Stimulated activated CD4-positive, alpha-beta T cell treated with anti-CD3 and anti-CD28 coated beads, Interleukin-4, amount 100 ng/mL, for 48 hours (primary cell): ENCODE results near the gene LCE7A.

Experiments used
- DNase-seq, 2 donors: peaks; one replicate each; pipeline ENCODE4 v3.0.0-alpha.2; 2020; ENCODE audit warnings: low read depth in 2 of 2

The LCE7A gene

DNA sequence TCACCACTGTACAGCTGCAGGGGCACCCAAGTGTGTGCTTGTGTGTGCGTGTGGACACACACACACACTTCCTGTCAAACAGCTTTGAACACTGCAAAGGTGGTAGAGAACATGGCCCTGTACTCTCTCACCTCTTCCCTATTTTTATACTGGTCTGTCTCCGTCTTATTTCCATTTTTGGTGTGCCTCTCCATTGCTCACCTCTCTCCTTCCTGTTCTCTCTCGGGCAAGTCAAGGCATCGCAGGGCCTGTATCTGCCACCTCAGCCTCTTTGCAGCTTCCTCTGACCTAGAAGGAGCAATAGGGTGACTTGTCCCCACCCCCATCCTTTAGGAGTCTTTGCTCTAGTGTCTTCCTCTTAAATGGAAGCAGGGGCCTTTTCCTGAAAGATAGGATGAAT lies 20.5 kb downstream of the LCE7A start:
- no peak for DNase-seq

DNA sequence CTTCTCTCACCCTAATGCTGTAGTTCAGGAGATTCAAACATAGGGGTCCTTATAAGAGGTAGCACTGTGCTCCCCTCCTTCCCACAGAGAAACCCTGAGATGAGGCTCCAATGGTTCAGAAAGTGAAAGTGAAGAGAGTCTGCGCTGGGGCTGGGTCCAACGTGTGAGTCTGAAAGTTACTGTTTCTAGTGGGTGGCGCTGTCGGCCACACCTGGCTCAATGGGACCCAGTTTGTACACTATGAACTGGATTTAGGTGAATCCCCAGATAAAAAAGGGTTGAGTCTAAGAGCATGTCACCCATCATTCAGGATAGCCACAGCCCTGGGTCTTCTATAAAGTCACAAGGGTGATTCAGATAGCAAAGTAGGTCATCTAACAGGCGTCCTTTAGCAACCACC lies 21.1 kb downstream of the LCE7A start:
- no peak for DNase-seq

DNA sequence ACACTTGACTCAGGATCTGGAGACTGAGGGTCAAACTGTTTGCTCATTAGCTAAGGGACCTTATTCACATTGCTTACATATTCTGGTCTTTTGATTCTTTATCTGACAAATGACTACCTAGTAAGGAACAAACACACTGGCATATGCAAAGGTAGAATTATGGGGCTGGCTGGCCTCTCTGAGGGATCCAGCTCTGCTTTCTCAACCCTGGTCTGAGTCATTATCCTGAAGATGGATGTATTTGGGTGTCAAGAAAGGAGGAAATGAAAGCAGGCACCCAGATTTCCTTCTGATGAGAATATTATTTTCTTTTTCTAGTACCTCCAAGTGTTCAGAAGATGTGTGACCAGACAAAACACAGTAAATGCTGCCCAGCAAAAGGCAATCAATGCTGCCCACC lies 24.3 kb downstream of the LCE7A start:
- DNase-seq = no peak

DNA sequence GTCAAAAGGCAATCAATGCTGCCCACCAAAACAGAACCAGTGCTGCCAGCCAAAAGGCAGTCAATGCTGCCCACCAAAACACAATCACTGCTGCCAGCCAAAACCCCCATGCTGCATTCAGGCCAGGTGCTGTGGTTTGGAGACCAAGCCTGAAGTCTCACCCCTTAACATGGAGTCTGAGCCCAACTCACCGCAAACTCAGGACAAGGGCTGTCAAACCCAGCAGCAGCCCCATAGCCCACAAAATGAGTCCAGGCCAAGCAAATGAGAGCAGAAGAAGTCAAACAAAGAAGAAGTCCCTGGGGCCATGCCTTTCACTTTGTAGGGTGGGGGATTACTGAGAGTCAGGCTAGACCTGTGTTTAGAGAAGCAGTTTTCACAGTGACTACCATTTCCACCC lies 24.7 kb downstream of the LCE7A start:
- DNase-seq = no peak

DNA sequence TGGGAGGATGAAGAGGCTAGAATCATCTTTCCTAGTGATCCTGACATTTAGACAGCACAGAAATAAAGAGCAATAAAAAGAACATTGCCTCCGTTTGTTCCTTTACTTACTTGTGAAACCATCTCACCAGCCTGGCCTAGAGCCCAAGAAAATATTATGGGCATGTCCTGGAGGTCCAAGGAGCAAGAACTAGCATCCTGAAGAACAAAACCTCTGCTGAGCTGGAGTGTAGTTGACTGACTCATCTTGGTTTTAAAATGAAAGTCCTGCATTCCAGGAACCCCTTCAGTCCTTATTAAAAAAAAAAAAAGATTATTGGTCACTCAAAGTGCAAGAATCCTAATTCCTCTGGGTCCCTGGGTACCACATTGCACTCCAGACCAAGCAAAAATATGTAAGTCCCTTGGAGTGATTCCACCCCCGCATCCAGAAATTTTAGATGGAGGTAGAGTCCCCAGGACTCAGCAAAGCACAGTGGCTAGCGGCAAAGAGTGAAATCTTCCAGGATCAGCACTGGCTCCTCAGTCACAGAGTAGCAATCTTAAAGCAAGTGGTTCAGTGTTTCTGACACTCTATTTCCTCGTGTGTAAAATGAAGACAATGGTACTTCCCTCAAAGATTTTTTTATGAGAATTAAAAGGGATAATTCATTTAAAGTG lies 25.3 kb downstream of the LCE7A start:
- DNase-seq = no peak

DNA sequence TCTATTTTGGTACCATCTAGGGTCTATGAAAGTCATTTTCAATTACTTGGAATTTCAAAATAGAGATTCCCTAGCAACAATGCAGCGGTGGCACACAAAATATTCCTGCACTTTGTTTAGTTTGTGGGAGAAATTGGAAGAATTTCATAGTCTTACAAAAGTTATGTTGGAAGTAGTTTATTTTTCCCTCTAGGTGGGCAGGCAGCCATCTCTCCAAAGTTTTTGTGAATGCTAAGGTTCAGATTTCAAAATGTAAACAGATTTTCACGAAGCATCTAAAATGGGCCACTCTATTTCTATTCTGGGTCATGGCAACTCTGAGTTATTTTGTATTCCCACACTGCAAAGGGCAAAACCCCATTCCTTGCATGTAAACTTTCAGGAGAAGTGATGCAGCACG lies 26.3 kb downstream of the LCE7A start:
- DNase-seq = no peak

DNA sequence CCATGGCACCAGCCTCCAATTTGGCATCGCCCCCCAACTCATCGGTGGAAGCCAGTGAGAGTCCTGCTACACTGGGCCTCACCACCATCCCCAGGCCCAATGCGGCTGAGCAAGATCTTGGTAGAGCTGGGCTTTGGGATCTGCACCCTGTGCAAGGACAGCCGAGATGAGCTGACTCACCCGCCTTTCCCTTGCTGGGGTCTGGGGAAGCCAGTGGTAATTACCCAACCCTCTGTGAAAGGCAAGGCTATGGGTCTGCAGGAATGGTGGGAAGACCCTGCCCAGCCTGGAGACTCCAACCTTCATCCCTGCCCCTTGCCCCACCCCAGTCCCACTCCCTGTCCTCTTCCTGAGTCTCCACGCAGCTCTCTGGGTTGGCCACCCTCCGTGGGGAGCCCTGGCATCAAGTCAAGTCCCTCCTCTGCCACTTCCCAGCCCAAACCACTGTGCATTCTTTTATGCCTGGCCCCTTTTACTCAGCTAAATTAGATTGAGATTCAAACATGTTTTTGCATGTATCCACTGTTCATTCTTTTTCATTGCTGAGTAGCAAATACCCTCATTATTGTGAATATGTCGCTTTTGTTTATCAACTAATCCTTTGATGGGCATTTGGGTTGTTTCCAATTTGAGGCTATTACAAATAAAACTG lies 27.1 kb downstream of the LCE7A start:
- no peak for DNase-seq

DNA sequence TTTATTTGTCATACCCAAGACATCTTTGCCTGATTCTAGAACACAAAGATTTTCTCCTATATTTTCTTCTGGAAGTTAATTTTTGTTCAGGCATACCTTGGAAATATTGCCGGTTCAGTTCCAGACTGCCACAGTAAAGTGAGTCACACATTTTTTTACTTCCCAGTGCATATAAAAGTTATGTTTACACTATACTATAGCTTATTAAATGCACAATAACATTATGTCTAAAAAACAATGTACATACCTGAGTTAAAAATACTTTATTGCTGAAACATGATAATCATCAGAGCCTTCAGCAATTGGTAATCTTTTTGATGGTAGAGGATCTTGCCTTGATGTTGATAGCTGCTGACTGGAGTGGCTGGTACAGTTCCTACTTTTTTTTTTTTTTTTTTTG lies 28.3 kb downstream of the LCE7A start:
- no peak for DNase-seq

DNA sequence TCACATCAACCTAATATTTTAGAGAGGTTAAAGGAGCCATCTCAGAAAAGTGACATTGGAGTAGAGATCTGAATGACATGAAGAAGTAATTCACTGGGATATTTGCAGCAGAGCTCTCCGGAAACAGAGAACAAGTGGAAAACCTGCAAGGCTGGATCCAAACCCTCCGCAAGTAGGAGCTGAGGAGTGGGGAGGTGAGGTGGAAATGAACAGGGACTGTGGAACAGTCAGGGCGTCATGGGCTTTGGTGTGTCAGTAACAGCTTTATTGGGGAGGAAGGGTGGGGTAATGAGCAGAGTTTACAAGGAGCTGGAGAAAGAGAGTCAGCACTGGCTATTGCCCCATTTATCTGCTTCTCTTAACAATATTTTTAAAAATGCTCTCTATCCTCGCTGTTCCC lies 39.2 kb downstream of the LCE7A start:
- DNase-seq = no peak

DNA sequence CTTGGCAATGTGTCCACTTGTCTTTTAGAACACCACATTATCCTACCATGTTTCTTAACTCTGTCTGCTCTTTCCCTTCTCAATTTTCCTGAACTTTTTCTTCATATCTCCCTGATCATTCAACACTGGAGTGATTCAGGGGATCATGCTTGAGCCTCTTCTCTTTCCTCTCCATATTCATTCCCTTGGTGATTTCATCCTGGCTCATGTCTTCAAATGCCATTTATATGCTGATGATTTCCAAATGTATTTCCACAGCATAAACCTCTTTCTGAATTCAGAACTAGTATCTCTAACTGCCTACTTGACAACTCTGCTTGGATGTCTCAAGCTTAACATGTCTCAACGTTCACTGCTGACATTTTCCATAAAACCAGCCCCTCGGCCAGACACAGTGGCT lies 40.1 kb downstream of the LCE7A start:
- DNase-seq = no peak

DNA sequence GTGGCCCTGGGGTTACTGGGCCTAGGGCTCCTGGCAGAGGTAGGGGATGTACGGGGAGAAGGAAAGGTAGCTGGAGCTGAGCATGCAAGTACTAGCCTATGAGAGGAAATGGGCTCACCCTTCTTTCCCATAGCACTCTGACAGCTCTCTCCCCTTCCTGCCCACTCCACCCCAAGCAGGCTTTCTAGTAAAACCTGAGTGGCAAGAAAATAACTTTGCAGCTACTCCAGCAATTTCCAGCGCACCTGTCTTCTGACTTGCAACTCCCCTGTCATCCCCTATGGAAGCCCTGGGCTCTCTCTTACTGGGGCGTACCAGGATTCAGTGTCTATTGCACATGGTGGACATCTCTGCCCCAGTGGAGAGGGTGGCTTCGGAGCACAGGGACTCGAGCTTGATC lies 41.8 kb downstream of the LCE7A start:
- no peak for DNase-seq

DNA sequence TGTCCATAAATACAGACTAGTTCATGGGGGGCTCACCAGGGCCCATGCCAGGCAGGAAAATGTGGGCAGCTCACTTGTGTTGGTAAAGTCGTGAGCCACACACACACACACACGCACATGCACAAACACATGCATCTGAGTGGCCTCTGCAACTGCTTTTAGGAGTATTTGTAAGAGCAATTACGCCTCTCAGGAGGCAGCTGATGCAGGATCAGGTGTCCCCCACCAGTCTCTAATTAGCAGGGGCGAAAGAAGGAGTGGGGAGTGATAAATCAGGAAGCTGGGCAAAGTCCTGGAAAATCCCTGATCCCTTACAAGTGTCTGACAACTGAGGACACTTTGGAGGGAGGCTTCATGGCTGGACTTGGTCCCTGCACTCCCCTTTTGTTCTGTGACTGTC lies 42.8 kb downstream of the LCE7A start:
- DNase-seq = no peak

DNA sequence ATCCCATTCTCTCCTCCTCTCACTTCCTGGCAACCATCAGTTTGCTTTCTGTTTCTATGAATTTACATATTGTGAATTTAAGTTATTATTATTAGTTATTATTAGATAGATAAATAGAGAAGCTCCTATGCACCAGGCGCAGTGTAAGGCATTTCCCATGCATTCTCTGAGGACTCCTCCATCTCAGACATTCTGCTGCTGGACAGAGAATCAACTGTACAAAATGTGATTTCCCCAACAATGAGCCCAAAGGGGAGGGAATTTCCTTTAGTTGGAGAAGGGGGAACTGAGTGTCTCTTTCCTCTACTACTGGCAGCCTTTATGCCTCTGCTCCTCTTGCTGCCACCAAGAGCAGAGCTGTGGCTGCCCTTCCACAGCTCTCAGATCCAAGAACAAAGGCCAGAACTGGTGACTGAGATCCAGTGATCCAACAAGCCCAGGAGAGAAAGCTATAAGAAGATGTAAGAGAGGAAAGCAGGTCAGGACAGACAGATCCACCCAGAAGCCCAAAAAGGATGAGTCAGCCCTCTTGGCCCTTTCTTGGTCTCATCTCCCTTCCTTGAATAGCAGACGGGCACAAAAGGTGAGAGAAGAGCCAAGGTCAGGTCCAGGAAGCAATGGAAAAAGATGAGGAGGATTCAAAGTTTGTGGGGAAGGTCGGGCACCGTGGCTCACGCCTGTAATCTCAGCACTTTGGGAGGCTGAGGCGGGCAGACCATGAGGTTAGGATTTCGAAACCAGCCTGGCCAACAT lies 45.1 kb downstream of the LCE7A start:
- no peak for DNase-seq

DNA sequence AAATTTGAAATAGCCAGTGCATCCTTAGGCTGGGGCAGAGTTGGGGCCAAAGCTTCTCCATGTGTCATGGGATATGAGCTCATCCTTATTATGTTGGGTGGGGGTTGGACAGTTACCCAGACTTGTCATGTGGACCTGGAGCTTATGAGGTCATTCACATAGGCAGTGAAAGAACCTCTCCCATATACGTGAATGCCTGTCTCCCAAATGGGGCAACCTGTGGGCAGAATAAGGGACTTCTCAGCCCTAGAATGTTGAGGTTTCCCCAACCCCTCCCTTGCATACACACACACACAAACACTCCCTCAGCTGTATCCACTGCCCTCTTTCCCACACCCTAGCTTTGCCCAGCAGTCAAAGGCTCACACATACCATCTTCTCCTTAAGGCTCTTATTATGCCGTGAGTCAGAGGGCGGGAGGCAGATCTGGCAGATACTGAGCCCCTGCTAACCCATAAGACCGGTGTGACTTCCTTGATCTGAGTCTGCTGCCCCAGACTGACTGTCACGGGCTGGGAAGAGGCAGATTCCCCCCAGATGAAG lies 46.3 kb downstream of the LCE7A start:
- no peak for DNase-seq

DNA sequence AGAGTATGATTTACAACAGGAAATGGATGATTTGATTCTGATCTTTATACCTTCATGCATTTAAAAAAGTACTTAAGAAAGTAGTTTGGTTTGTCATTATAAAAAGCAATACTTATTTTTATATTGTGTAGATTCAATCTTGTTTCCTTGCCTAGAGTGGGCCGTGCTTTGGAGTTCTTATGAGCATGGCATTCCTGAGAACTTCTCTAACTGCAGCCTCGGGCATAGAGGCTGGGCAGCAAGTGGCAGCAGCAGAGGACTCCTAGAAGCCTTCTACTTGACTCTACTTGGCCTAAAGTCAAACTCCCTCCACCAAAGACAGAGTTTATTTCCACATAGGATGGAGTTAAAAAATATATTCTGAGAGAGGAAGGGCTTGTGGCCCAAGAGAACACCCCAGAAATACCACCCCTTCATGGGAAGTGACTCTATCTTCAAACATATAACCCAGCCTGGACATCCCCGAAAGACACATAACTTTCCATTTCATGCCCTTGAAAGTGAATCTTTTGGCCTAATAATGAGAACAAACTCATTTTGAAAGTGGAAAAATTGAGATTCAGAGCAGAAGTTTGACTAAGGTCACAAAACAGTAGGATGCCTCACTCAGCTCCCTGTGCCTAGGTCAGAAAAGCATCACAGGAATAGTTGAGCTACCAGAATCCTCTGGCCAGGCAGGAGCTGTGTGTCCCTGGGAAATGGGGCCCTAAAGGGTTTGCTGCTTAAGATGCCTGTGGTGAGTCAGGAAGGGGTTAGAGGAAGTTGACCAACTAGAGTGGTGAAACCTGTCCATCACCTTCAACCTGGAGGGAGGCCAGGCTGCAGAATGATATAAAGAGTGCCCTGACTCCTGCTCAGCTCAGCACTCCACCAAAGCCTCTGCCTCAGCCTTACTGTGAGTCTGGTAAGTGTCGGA lies 48.1 kb downstream of the LCE7A start, which contains the start of gene IVL:
Gene IVL (plus strand): TSS at position 861 of the 916 bp plus-strand sequence. CDS start 1,252 bp downstream, outside the sequence.
- DNase-seq = no peak

DNA sequence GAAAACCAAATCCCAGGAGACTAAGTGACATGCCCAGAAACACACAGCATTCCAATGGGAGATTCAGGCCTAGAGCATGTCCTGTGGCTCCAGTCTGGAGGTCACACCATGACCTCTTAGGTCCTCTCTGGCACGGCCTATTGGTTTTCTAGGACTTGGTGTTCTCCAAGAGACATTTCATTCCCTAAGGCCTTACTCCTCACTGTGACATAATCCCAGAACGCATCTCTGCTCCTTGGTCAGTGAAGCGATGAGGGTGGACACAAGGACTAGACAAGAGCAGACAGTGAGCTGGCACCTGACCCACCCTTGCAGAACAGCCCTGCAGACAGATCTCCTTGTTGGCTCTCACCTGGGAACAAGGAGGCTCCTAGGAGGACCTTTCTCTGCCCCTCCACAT lies 49.4 kb downstream of the LCE7A start:
- DNase-seq = no peak
